Colon (tissue), 2 donors: Measurements from ENCODE around the gene TRAPPC8.
"Not testable (repeated sequence)": the region's sequence is repeated elsewhere in the genome, so short reads cannot be mapped to it uniquely, and the experiment has no call there.

Experiments used
- FAIRE-seq: peaks from 2 replicates; lab custom pipeline; 2012; peaks lifted over from hg19 to GRCh38; lab: Jason Lieb, UNC
- donor health status: control.
- donor health status: control.

TRAPPC8 gene, protein sequence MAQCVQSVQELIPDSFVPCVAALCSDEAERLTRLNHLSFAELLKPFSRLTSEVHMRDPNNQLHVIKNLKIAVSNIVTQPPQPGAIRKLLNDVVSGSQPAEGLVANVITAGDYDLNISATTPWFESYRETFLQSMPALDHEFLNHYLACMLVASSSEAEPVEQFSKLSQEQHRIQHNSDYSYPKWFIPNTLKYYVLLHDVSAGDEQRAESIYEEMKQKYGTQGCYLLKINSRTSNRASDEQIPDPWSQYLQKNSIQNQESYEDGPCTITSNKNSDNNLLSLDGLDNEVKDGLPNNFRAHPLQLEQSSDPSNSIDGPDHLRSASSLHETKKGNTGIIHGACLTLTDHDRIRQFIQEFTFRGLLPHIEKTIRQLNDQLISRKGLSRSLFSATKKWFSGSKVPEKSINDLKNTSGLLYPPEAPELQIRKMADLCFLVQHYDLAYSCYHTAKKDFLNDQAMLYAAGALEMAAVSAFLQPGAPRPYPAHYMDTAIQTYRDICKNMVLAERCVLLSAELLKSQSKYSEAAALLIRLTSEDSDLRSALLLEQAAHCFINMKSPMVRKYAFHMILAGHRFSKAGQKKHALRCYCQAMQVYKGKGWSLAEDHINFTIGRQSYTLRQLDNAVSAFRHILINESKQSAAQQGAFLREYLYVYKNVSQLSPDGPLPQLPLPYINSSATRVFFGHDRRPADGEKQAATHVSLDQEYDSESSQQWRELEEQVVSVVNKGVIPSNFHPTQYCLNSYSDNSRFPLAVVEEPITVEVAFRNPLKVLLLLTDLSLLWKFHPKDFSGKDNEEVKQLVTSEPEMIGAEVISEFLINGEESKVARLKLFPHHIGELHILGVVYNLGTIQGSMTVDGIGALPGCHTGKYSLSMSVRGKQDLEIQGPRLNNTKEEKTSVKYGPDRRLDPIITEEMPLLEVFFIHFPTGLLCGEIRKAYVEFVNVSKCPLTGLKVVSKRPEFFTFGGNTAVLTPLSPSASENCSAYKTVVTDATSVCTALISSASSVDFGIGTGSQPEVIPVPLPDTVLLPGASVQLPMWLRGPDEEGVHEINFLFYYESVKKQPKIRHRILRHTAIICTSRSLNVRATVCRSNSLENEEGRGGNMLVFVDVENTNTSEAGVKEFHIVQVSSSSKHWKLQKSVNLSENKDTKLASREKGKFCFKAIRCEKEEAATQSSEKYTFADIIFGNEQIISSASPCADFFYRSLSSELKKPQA (N-terminal part only)

DNA sequence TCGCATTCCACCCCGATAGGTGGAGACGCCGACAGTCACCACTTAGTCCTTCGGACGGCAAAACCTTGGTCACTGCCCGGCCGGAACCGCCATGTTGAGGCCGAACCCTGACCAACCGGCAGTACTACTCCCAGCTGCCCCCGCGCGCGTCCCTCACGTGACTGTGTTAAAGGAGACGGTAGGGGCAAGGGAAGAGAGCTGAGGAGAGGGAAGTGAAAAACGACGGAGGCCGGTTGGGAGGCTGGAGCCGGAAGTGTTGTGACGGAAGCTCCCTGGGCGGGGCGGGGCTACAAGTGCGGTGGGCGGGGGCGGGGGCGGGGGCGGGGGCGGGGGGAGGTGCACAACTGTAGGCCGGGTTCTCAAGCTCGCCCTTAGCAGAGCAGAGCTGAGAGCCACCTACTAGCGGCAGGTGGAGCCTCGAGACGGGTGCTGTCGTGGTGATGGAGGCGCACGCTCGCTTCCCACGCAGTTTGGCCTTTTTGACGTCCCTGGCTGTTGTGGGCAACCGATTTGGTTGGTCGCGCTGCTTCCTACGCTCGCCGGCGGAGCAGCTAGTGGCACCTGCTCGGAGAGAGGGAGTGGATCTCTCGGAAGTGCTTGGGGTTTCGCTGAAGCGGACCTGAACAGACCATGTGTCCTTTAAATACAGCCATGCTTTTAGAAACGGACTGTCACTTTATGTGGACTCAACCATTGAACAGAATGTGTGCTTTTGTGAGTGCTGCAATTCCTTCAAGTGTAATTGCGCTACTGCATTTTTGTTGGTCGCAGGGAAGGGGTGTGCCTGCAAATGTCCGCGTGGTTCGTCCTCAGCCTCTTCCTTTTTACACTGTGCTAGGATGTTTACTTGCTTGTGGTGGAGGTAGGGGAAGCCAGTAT lies at the start of gene TRAPPC8:
Gene TRAPPC8, minus strand, starts transcription at position 130 of the 879 bp plus-strand sequence. CDS start 364 bp downstream, outside the sequence.
- no peak for FAIRE-seq

DNA sequence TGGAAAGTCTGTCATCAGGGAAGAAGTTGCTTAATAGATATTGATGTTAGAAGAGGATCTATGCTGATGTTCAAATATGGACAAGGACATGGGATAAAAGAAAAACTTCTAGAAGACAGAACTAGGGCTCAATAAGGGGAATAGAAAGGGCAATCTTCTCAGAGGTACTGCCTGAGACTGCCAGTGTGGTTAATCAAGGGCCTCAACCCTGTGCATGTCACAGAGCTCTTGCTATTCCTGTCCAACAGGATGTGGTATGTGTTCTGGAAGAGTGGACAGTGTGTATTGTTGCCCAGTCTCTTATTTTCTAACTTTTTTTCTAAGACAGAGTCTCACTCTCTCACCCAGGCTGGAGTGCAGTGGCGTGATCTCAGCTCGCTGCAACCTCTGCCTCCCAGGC lies 47.9 kb upstream of the TRAPPC8 start:
- no peak for FAIRE-seq

DNA sequence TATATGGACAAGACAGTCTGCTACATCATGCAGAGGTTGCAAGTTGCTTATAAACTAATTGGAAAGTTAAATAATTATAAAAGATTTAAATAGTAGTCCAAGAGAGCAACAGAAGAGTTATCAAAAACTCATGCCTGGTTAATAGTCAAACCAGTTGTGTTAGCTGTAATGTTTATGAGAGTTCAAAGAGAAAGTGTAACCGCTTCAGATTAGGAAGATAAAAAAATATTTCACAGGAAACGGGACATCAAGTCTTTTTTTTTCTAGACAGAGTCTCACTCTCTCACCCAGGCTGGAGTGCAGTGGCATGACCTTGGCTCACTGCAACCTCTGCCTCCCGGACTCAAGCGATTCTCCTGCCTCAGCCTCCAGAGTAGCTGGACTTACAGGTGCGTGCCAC lies 41.0 kb upstream of the TRAPPC8 start:
- no peak for FAIRE-seq

DNA sequence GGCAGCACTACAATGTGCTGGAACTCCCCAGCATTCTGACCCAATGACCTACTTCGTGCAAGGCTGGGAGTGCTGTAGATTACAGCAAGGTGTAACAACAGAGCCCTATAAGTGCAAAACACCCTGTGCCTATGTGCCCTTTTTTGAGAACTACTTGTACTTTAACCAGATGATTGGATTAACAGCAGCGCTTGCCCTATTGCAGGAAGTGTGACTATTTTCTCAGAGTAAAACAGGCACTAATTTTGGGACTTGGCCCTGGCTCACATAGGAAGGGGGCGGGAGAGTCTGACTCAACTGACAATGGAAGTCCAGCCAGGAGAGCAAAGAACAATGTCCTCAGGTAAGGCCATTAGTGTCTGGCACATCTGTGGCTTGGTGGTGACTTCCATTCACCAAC lies 40.1 kb upstream of the TRAPPC8 start:
- FAIRE-seq = no peak

DNA sequence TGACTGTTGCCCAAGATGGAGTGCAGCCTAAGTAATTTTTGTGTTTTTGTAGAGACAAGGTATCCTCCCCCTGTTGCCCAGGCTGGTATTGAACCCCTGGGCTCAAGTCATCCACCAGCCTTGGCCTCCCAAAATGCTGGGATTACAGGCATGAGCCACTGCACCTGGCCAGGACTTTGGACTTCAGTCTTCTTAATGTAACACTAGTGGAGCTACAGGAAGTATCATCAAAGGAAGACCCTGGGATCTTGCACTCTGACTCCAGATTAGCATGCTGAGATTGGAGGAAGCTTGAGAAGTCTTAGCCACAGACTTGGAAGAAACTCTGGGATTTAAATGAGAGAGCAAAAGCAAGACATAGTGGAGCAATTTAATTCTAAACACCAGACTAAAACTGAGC lies 37.9 kb upstream of the TRAPPC8 start:
- FAIRE-seq = no peak

DNA sequence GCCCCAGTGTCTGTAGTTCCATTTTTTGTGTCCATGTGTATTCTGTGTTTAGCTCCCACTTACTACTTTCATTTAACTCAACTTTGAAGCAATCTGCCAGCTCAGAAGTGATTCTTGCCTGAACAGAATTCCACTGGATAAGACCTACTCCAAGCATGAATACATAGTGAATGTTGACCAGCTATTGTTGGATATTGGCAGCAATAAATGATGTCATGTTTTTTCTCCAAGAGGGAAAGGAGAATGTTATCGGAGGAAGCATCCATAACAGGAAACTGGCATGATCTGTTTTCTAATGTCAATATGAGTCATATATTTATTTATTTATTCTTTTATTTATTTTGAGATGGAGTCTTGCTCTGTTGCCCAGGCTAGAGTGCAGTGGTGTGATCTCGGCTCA lies 36.8 kb upstream of the TRAPPC8 start:
- no peak for FAIRE-seq

DNA sequence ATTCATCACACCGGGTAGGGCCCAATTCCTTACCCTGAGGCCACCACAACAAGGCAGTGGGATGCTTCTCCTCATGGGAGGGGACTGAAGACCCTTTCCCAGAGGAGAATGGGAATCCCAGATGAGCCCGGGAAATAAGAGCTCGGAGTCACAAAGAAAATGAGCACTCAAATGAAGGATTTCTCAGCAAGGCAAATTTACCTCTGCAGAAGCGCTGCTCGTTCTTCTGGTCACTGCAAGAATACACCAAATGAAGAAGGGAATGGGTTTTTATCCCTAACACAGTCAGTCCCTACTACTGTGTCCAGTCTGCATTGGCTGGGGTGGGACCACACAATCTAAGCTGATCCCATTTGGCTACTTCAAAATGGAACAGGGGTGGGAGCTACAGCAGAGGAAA lies 35.7 kb upstream of the TRAPPC8 start:
- no peak for FAIRE-seq

DNA sequence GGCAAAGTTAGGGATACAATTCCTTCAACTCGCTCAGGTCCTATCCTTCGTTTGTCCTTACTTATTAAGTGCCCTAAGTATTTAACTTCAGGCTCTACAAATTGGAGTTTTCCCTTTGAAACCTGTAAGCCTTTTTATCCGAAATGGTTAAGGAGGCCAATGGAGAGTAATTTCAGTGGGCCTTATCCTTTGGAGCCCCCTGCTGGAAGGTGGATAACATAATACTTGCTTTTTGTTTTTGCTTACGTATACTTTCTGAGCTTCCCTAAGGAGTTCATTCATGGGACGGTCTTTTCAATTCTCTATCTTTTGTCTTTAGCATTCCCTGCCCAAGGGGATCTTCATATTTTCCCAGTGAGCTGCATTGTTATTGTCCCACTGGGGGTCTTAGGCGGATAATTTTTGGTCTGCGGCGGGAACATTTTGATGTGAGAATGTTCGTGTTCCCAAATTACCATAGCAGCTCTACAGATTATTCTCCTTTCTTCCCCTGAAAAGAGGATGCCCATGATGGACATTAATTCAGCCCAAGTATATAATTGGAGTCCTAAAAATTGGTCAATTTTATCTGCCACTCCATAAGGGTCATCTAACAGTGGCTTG lies 34.4 kb upstream of the TRAPPC8 start:
- no peak for FAIRE-seq

DNA sequence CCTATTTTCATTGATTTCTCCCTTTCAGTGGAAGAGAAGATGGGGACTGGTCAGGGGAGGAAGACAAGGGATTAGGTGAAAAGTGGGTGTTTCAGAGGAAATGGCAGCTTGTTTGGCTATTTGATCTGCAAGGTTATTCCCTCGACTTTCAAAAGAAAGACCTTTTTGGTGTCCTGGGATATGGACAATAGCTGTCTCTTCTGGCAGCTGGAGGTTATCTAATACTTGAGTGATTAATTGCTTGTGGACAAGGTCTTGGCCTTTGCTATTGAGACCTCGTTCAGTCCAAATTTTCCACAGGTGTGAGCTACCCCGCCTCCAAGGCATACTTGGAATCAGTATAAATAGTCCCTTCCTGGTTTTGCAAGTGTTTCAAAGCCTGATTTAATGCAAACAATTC lies 33.3 kb upstream of the TRAPPC8 start:
- FAIRE-seq = no peak

DNA sequence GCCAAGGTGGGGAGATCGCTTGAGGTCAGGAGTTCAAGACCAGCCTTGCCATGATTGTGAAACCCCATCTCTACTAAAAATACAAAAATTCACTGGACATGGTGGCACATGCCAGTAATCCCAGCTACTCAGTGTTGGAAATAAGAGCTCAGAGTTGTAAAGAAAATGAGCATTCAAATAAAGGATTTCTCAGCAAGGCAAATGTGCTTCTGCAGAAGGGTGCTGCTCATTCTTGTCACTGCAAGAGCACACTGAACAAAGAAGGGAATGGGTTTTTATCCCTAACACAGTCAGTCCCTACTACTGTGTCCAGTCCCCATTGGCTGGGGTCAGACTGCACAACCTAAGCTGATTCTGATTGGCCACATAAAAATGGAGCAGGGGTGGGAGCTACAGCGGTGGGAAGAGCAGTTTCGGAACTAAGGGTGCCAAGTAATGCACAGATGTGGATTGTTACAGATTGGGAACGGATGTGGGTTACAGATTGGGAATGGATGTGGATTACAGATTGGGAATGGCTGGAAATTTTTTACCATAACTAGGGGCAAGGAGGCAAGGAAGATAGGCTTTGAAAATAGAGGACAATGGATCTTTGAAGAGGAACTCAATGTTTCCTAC lies 31.1 kb upstream of the TRAPPC8 start:
- no peak for FAIRE-seq

DNA sequence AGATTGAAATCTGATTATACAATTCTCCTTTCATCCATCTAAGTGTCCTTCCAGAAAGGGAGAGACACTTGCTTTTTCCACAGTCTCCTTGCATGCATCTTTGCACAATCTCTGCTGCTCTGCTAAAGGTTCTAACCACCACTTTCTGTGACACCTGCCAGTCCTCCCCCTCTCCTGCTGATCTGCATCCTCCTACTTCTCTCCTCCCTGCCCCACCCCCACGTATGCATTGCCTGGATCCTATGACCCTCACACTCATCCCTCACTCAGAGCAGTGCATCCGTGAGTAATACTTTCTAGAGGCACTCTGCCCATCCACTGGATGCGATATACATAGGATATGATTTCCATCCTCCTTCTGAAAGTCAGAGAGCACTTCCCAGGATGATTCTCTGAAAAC lies 27.7 kb upstream of the TRAPPC8 start:
- FAIRE-seq = no peak

DNA sequence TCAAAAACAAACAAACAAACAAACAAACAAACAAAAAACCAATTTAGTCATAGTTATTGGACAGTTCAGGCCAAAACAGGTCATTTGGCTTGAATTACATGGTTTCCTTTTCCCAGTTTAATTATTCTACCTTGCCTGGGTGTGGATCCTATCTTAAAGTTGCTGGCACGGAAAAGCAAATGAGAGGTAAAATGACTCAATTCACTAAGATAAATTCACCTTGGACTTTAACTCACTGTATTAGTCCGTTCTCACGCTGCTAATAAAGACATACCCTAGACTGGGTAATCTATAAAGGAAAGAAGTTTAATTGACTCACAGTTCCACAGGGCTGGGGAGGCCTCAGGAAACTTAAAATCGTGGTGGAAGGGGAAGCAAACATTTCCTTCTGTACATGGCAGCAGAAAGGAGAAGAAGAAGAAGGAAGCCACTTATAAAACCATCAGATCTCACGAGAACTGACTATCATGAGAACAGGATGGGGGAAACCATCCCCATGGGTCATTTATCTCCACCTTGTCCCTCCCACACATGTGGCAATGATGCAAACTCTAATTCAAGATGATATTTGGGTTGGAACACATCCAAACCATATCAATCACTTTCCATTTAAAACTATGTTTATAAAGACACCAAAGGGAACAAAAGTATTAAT lies 22.5 kb upstream of the TRAPPC8 start:
- no peak for FAIRE-seq

DNA sequence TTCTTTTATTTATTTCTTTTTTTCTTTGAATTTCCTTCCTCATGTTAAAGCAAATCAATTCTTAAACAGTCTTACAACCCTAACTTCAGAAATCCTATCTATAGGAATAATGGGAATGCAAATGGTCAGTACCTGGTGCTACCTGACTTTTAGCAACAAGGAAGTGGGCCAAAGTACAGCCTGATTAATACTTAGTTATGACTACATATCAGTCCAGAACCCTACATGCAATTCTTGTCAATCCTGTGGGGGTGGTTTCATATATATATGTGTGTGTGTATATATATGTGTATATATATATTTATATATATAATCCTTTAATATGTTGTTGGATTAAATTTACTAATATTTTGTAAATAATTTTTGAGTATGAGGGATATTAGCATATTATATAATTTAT lies 14.8 kb upstream of the TRAPPC8 start:
- no peak for FAIRE-seq

DNA sequence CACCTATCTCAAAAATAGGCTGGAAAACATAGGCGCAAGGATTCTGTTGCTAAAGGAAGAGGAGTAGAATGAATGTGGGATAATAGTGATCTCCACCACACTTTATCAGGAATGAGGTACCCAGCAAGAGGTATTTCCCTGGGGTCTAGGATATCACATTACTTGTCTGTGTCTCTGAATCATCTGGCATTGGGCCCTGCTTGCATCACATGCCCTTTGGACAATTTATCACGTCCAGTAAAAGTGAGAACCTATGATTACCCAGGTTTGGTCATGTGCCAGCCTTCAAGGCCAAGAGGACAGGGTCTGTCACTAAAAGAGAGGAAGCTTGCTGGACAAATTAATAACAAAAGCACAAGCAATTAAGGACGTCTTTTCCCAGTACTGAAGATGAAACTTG lies 11.4 kb upstream of the TRAPPC8 start:
- no peak for FAIRE-seq

DNA sequence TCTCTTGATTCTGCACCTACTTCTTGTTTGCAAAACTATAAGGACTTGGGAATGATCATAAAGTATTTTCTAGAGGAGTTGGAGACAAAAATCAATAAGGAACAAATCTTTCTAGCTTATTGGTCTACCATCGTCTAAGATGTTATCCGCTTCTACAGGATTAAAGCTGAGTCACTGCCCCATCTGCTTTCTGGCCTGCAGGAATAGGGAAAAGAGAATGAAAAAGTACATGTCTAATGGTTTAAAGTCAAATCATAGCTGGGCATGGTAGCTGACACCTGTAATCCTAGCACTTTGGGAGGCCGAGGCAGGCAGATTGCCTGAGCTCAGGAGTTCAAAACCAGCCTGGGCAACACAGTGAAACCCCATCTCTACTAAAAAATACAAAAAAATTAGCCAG lies 10.8 kb upstream of the TRAPPC8 start:
- not testable (repeated sequence) for FAIRE-seq

DNA sequence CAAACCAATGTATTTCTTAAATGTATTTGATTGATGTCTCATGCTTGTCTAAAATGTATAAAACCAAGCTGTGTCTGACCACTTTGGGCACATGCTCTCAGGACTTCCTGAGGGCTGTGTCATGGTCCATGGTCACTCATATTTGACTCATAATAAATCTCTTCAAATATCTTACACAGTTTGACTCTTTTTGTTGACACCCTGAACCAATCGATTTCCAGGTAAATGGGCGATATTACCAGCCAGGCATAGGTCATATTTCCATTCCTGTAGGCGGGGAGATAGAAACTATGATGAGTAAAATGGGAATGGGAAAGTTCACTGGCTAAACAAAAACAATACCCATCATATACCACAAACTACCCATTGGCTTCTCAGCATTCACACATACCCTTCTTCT lies 9.3 kb upstream of the TRAPPC8 start:
- no peak for FAIRE-seq

DNA sequence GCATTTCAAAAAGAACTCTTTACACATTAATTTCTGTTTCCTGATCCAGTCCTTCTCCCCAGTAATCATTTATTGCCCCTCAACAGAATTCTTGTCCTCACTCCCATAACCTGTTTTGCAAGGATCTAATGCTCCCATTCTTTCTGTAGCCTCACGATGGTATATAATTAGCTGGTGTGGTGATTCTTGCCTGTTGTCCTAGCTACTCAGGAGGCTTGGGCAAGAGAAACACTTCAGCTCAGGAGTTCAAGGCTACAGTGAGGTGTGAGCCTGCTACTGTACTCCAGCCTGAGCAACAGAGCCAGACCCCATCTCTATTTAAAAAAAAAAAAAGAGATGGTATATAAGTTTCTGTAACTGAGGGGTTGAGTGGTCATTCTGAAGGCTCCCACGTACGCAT lies 7.7 kb upstream of the TRAPPC8 start:
- FAIRE-seq = no peak

DNA sequence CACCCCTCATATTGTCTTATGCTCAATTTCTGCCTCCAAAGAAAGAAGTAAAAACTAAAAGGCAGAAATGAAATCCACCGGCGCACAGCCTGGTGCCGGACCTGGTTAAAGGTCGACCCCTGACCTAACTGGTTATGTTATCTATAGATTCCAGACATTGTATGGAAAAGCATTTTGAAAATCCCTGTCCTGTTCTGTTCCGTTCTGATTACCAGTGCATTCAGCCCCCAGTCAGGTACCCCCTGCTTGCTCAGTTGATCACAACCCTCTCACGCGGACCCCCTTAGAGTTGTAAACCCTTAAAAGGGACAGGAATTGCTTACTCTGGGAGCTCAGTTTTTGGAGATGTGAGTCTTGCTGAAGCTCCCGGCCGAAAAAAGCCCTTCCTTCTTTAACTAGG lies 5.4 kb upstream of the TRAPPC8 start:
- not testable (repeated sequence) for FAIRE-seq

DNA sequence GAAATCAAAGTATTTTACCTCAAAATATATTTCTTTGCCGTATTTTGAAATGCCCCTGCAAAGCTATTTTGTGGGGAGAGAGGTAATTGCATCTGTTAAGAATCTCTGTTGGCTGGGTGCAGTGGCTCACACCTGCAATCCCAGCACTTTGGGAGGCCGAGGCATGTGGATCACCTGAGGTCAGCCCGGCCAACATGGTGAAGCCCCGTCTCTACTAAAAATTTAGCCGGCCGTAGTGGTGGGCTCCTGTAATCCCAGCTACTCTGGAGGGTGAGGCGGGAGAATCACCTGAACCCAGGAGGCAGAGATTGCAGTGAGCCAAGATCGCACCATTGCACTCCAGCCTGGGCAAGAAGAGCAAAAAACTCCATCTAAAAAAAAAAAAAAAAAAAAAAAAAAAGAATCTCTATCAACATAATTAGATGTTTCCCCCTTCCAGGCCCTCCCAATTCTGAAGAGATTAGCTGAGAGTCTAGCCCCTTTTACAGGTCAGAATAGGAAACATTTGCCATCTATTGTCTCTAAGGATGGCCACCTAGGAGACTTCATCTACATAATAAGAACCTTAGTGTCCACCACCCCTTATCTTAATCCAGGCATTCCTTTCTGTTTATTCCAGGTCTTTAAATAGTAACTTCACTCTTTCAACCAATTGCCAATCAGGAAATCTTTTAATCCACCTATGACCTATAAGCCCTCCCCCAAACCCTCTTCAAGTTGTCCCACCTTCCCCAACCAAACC lies 3.5 kb upstream of the TRAPPC8 start:
- FAIRE-seq = no peak
